Activated T-cell treated with anti-CD3 and anti-CD28 coated beads, Interleukin-2, amount 50 U/mL, for 24 hours (primary cell): ENCODE results near the gene POGZ.

Experiments used
- DNase-seq: peaks from one replicate; pipeline ENCODE4 v3.0.0-alpha.2; 2020
- H3K27ac Mint-ChIP-seq: 2 replicates; pipeline ENCODE4 v1.8.0; 2020; ENCODE audit warnings: mild to moderate bottlenecking, mixed read lengths
- H3K27me3 Mint-ChIP-seq: 2 replicates; pipeline ENCODE4 v1.8.0; 2020; ENCODE audit warnings: mixed read lengths
- H3K36me3 Mint-ChIP-seq: 2 replicates; pipeline ENCODE4 v1.8.0; 2020; ENCODE audit warnings: low read depth, mixed read lengths
- H3K4me1 Mint-ChIP-seq: 2 replicates; pipeline ENCODE4 v1.8.0; 2020; ENCODE audit warnings: low read depth, mixed read lengths
- H3K4me3 Mint-ChIP-seq: 2 replicates; pipeline ENCODE4 v1.8.0; 2020; ENCODE audit warnings: mild to moderate bottlenecking, moderate library complexity, mixed read lengths
- H3K9me3 Mint-ChIP-seq: 2 replicates; pipeline ENCODE4 v1.8.0; 2020; ENCODE audit warnings: mixed read lengths

POGZ gene

DNA sequence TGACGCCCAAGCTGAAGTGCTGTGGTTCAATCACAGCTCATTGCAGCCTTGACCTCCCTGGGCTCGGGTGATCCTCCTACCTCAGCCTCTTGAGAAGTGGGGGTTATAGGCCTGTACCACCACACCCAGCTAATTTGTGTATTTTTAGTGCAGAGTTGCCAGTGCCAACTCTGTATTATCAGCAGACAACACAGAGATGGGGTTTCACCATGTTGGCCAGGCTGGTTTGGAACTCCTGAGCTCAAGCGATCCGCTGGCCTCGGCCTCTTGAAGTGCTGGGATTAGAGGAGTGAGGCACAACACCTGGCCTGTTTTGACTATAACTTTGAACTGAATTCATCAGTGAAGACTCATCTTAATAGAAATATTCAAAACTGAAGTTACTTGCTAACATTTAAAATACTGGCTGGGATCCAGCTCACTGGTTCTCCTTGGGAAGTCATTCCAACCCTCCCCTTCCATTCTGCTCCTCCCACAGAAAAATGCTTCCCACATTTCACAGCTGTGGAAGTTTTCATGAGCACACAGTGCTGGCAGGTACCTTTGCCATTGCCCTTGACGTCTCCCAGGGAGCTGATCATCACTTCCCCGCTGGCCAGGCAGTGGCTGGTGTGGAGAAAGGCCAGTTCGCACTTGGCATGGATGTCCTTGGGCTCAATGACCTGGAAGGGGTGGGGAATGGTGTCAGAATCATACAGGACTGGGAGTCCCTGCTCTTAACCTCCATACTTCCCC is 91.5 kb downstream of the POGZ start:
- no peak overlapping the region for H3K27ac Mint-ChIP-seq
- no peaks in the 10 kb centered on the region for H3K4me1 Mint-ChIP-seq
- H3K9me3 Mint-ChIP-seq = peaks cover 4% of the 10 kb centered on the region
- no peaks in the 10 kb centered on the region for H3K36me3 Mint-ChIP-seq
- H3K27me3 Mint-ChIP-seq = no peaks in the 10 kb centered on the region
- no peak overlapping the region for H3K4me3 Mint-ChIP-seq
- DNase-seq = no peak

DNA sequence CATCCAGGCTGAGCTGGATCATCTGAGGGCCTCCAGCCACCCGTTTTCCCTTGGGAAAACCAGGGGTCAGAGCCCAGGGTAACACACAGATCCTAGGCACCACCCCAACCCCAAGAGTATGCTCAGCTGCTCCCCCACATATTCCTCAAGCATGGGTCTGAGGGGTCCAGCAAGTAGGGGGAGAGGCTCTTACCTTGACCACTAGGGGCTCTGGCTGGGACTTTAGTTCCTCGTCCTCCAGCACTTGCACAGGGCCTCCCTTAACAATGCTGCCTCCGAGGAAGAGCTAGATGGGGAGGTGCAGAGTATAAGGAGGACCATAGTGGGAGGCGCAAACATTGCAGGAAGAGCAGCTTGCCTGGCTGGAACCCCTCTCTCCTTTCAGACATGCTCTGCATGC is 94.3 kb downstream of the POGZ start:
- H3K4me1 Mint-ChIP-seq = no peaks in the 10 kb centered on the region

DNA sequence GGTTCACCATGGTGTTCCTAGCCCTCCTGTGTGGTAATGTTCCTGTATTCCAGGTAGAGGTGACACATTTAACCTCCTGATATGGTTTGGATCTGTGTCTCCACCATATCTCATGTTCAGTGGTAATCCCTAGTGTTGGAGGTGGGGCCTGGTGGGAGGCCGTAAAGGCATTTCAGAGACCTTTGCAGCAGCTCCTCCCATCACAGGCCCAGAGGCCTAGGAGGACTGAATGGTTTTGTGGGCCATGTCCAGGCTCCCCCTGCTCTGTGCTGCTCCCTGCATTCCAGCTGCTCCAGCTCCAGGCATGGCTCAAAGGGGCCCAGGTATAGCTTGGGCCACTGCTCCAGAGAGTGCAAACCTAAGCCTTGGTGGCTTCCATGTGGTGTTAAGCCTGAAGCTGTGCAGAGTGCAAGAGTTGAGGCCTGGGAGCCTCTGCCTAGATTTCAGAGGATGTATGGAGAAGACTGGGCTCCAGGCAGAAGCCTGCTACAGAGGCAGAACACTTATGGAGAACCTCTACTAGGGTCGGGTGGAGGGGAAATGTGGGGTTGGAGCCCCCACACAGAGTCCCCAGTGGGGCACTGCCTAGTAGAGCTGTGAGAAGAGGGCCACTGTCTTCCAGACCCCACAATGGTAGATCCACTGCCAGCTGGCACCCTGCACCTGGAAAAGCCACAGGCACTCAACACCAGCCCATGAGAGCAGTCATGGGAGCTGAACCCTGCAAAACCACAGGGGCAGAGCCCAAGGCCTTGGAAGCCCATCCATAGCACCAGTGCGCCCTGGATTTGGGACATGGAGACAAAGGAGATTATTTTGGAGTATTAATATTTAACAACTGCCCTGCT is 96.8 kb downstream of the POGZ start:
- no peak for DNase-seq
- H3K27ac Mint-ChIP-seq = no peak overlapping the region
- no peaks in the 10 kb centered on the region for H3K27me3 Mint-ChIP-seq
- H3K36me3 Mint-ChIP-seq = no peaks in the 10 kb centered on the region
- peaks cover 6% of the 10 kb centered on the region for H3K9me3 Mint-ChIP-seq
- no peaks in the 10 kb centered on the region for H3K4me1 Mint-ChIP-seq
- no peak overlapping the region for H3K4me3 Mint-ChIP-seq

More for the DNA sequence above, 94.3 kb downstream of the POGZ start:
- no peak overlapping the region for H3K4me3 Mint-ChIP-seq
- H3K36me3 Mint-ChIP-seq = no peaks in the 10 kb centered on the region
- H3K9me3 Mint-ChIP-seq = peaks cover 6% of the 10 kb centered on the region
- H3K27ac Mint-ChIP-seq = no peak overlapping the region
- H3K27me3 Mint-ChIP-seq = no peaks in the 10 kb centered on the region
- no peak for DNase-seq

DNA sequence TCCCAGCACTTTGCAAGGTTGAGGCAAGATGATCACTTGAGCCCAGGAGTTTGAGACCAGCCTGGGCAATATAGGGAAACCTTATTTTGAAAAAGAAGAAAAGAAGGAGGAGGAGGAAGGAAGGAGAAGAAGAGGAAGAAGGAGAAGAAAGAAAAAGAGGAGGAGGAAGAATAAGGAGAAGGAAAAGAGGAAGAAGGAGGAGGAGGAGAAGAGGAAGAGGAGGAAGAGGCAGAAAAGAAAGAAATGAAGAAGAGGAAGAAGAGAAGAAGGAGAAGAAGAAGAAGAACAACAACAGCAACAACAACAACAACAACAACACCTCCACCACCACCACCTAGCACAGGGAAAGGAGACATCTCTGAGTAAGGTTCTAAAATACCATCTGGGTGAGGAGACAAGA is 97.4 kb downstream of the POGZ start:
- Mint-ChIP-seq H3K4me1 (no peaks in the 10 kb centered on the region), H3K36me3 (no peaks in the 10 kb centered on the region), H3K4me3 (no peak overlapping the region), H3K27ac (no peak overlapping the region), H3K9me3 (peaks cover 6% of the 10 kb centered on the region), H3K27me3 (no peaks in the 10 kb centered on the region)
- DNase-seq = no peak

DNA sequence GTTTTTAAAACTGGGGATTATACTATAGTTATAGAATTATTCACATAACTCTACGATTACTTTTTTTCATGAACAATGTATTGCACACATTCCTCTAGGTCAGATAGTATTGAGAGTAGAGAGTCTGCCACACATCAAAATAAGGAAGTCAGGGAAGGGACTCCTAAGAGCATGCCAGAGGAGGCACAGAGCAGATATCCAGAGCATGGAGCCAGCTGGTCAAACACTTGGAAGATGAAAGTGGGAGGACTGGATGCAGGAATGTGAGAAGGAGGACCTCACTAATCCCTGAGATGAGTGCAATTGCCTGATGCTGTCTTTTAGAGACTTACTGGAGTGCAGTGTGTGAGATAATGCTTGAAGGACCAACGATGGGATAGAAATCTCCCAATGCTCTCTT is 102.6 kb downstream of the POGZ start:
- Mint-ChIP-seq H3K27ac (no peak overlapping the region), H3K36me3 (no peaks in the 10 kb centered on the region), H3K4me1 (no peaks in the 10 kb centered on the region), H3K9me3 (no peaks in the 10 kb centered on the region), H3K4me3 (no peak overlapping the region), H3K27me3 (no peaks in the 10 kb centered on the region)
- no peak for DNase-seq
